ENCODE results near the gene FN3KRP.

Gene FN3KRP

GRCh38 chr17:82702231-82702927, 14.1 kb upstream of the FN3KRP start:
- H3K9me3 ChIP-seq (ENCODE audit: severe bottlenecking), result no peaks in the 10 kb centered on the region
- peaks cover 3% of the 10 kb centered on the region for H3K27me3 ChIP-seq (ENCODE audit: insufficient read depth, low read depth, severe bottlenecking)
- H3K4me3 ChIP-seq (ENCODE audit: low read depth, low read length), result no peak overlapping the region
- H3K36me3 ChIP-seq, result no peaks in the 10 kb centered on the region
- DNase-seq, result no peak
- H3K27ac ChIP-seq, result no peak overlapping the region
- TF ChIP-seq, protein P1, sequence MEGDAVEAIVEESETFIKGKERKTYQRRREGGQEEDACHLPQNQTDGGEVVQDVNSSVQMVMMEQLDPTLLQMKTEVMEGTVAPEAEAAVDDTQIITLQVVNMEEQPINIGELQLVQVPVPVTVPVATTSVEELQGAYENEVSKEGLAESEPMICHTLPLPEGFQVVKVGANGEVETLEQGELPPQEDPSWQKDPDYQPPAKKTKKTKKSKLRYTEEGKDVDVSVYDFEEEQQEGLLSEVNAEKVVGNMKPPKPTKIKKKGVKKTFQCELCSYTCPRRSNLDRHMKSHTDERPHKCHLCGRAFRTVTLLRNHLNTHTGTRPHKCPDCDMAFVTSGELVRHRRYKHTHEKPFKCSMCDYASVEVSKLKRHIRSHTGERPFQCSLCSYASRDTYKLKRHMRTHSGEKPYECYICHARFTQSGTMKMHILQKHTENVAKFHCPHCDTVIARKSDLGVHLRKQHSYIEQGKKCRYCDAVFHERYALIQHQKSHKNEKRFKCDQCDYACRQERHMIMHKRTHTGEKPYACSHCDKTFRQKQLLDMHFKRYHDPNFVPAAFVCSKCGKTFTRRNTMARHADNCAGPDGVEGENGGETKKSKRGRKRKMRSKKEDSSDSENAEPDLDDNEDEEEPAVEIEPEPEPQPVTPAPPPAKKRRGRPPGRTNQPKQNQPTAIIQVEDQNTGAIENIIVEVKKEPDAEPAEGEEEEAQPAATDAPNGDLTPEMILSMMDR (IDR thresholded peaks at IDR 0.05; ENCODE audit: low read depth, low read length), result no peak

- H3K36me3 ChIP-seq, result no peaks in the 10 kb centered on the region
- no peak overlapping the region for H3K4me3 ChIP-seq (ENCODE audit: low read depth, low read length)
- no peak overlapping the region for H3K27ac ChIP-seq
- DNase-seq, result no peak
- H3K9me3 ChIP-seq (ENCODE audit: severe bottlenecking), result no peaks in the 10 kb centered on the region
- TF ChIP-seq, protein P1 (IDR thresholded peaks at IDR 0.05; ENCODE audit: low read depth, low read length), result no peak
- H3K27me3 ChIP-seq (ENCODE audit: insufficient read depth, low read depth, severe bottlenecking), result no peaks in the 10 kb centered on the region
Observed at GRCh38 chr17:82703036-82703745, 13.3 kb upstream of the FN3KRP start.

DNA sequence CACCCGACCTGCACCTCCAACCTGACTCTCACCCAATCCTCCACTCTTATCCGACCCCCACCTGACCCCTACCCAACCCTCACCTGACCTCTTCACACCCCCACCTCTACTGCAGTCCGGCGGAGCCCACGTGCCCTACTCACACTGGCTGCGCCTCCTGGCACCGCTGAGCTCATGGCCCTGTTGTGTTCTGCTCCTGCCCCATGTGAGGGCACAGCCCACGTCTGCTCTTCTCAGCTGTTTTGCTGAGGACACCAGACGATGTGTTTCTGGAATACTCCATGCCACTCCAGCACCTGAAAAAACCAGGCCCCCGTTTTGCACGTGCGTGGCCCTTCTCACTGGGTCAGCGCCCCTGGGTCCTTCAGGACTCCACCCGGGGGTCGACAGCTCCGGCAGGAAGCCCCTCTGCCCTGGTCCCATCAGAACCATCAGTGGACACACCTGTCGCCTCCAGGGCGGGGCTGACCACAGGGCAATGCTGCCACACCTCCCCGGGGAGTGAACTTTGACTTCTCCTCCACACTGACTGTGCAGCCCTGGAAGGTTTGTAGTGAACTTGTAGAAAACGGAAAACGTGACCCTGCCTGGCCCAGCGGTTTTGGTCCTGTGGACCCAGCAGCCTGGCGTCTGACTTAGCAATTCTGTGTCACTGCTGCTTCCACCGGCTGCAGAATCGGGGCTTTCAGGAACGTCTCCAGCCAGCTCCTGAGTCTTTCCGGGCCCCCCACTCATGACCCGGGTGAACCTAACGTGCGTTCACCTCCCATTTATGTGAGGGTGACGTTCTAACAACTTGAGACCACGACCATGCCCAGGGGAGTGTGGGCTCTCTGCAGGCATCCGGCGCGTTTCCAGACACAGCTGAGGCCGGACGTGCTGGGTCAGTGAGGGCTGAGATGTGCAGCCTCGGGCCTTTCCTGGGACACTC, 12.3 kb upstream of the FN3KRP start:
- Histone ChIP-seq H3K27ac (no peak overlapping the region), H3K4me3 (ENCODE audit: low read depth, low read length) (no peak overlapping the region), H3K36me3 (no peaks in the 10 kb centered on the region), H3K27me3 (ENCODE audit: insufficient read depth, low read depth, severe bottlenecking) (no peaks in the 10 kb centered on the region), H3K9me3 (ENCODE audit: severe bottlenecking) (no peaks in the 10 kb centered on the region)
- TF ChIP-seq, protein P1 (IDR thresholded peaks at IDR 0.05; ENCODE audit: low read depth, low read length), result no peak
- no peak for DNase-seq

DNA sequence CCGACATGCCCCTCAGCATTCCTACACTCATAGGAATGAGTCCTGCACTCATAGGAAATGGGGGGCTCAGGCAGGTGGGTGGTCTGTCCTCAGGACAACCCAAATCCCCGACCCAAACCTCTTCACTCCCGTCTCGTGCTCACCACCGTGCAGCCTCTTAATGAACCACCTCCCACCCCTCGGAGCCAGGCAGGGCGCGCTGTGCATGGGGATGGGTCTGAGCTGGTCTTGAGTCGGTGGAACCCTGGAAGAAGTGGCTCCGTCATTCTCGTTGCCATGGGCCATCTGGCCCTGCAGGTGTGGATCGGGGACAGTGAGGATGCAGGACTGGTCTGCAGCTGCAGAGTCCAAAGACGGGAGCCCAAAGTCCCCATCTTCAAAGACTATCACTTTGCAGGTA, 11.6 kb upstream of the FN3KRP start:
- Histone ChIP-seq H3K27me3 (ENCODE audit: insufficient read depth, low read depth, severe bottlenecking) (no peaks in the 10 kb centered on the region), H3K27ac (no peak overlapping the region), H3K9me3 (ENCODE audit: severe bottlenecking) (no peaks in the 10 kb centered on the region), H3K36me3 (no peaks in the 10 kb centered on the region), H3K4me3 (ENCODE audit: low read depth, low read length) (no peak overlapping the region)
- DNase-seq, result no peak
- TF ChIP-seq, protein P1 (IDR thresholded peaks at IDR 0.05; ENCODE audit: low read depth, low read length), result no peak

DNA sequence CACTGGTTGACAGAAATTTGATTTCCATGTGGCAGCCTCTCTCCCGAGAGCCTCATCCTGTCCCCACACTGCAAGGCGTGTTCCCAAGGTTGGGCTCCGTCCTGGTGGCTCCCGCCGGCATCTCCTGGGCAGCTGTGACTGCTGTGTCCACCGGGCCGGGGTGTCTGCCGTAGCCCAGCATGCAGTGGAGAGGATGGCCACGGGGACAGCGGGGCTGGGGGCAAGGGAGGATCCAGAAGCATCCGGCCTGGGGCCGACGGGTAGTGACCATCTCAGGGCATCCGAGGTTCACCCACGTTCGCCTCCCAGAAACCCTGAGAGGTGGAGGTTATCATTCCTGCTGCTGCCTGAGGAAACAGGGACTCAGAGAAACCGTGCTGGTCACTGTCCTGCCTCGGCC, 10.8 kb upstream of the FN3KRP start:
- H3K9me3 ChIP-seq (ENCODE audit: severe bottlenecking), result no peaks in the 10 kb centered on the region

More for the DNA sequence above, 10.8 kb upstream of the FN3KRP start:
- TF ChIP-seq, protein P1 (IDR thresholded peaks at IDR 0.05; ENCODE audit: low read depth, low read length), result no peak
- no peak overlapping the region for H3K27ac ChIP-seq
- no peak for DNase-seq
- no peak overlapping the region for H3K4me3 ChIP-seq (ENCODE audit: low read depth, low read length)
- no peaks in the 10 kb centered on the region for H3K27me3 ChIP-seq (ENCODE audit: insufficient read depth, low read depth, severe bottlenecking)
- H3K36me3 ChIP-seq, result no peaks in the 10 kb centered on the region
